HEK293 (cell line): ENCODE measurements around the gene CIROP.

Source experiments
- CTCF ChIA-PET: fragments of 350-600 bp; formaldehyde crosslinking; extraction: SDS; loops from one replicate; lab custom pipeline; 2021; ENCODE audit warnings: antibody characterized with exemption; lab: Yijun Ruan, JAX
- POLR2A ChIA-PET: fragments of 300-600 bp; formaldehyde crosslinking; extraction: SDS; loops from one replicate; lab custom pipeline; 2020; ENCODE audit warnings: antibody characterized with exemption, inconsistent platforms; lab: Yijun Ruan, JAX
- H3K27ac ChIP-seq: fragments of 200-500 bp; sonication (Bioruptor generic); 2 replicates; pipeline ENCODE4 v1.5.1; 2014; ENCODE audit warnings: low read depth, low read length, control low read depth, inconsistent platforms; ENCODE audit errors: extremely low read depth
- H3K36me3 ChIP-seq, 2 experiments: fragments of 200-500 bp in 1 of 2; sonication (Bioruptor generic) in 1 of 2; 1 replicate in 1 of 2; 2 replicates in 1 of 2; pipeline ENCODE4 v1.5.1; 2014 to 2017; ENCODE audit warnings: inconsistent platforms in 2 of 2, low read length in 2 of 2; ENCODE audit not compliant: control insufficient read depth in 2 of 2, insufficient read depth in 1 of 2
- H3K4me1 ChIP-seq: fragments of 200-500 bp; sonication (Bioruptor generic); 2 replicates; pipeline ENCODE4 v1.5.1; 2014; ENCODE audit warnings: mild to moderate bottlenecking, low read length, inconsistent platforms; ENCODE audit not compliant: control insufficient read depth, insufficient read depth
- H3K4me3 ChIP-seq: 2 replicates; pipeline ENCODE4 v1.5.1; 2011; ENCODE audit warnings: low read depth, mild to moderate bottlenecking, control low read depth, low read length, moderate library complexity
- H3K9me3 ChIP-seq: fragments of 200-500 bp; sonication (Bioruptor generic); 2 replicates; pipeline ENCODE4 v1.5.1; 2014; ENCODE audit warnings: low read depth, low read length, inconsistent platforms; ENCODE audit not compliant: control insufficient read depth, insufficient read depth
- EGR2 ChIP-seq: fragments of 450-650 bp; formaldehyde crosslinking; IDR thresholded peaks from 2 replicates; pipeline ENCODE4 v1.5.1; 2016; ENCODE audit warnings: low read depth, missing biosample characterization, missing genetic modification characterization
- HOXC10 ChIP-seq: sonication (generic); formaldehyde crosslinking; IDR thresholded peaks from 2 replicates; pipeline ENCODE4 v1.8.1; 2023; ENCODE audit warnings: mild to moderate bottlenecking, missing genetic modification reagents
- MYNN ChIP-seq: fragments of 450-650 bp; formaldehyde crosslinking; IDR thresholded peaks from 2 replicates; pipeline ENCODE4 v1.5.1; 2016; ENCODE audit warnings: missing biosample characterization, missing genetic modification characterization, borderline replicate concordance
- OSR2 ChIP-seq: fragments of 450-650 bp; formaldehyde crosslinking; IDR thresholded peaks from 2 replicates; pipeline ENCODE4 v1.5.1; 2016; ENCODE audit warnings: missing biosample characterization, missing genetic modification characterization
- SP3 ChIP-seq: fragments of 450-650 bp; formaldehyde crosslinking; IDR thresholded peaks from 2 replicates; pipeline ENCODE4 v1.5.1; 2016; ENCODE audit warnings: missing biosample characterization, missing genetic modification characterization
- ZBTB1 ChIP-seq: fragments of 450-650 bp; formaldehyde crosslinking; IDR thresholded peaks from 2 replicates; pipeline ENCODE4 v1.5.1; 2016; ENCODE audit warnings: missing biosample characterization, missing genetic modification characterization
- ZEB2 ChIP-seq: fragments of 450-650 bp; formaldehyde crosslinking; IDR thresholded peaks from 2 replicates; pipeline ENCODE4 v1.5.1; 2016; ENCODE audit warnings: missing biosample characterization, missing genetic modification characterization
- ZFP41 ChIP-seq: fragments of 450-650 bp; formaldehyde crosslinking; IDR thresholded peaks from 2 replicates; pipeline ENCODE4 v1.5.1; 2016; ENCODE audit warnings: missing biosample characterization, missing genetic modification characterization, borderline replicate concordance
- ZNF121 ChIP-seq: fragments of 450-650 bp; formaldehyde crosslinking; IDR thresholded peaks from 2 replicates; pipeline ENCODE4 v1.5.1; 2016; ENCODE audit warnings: missing biosample characterization, missing genetic modification characterization
- ZNF157 ChIP-seq: fragments of 450-650 bp; formaldehyde crosslinking; IDR thresholded peaks from 2 replicates; pipeline ENCODE4 v1.5.1; 2016; ENCODE audit warnings: missing biosample characterization, missing genetic modification characterization
- ZNF19 ChIP-seq: fragments of 450-650 bp; formaldehyde crosslinking; IDR thresholded peaks from 2 replicates; pipeline ENCODE4; 2016; ENCODE audit warnings: missing biosample characterization, missing genetic modification characterization, low read depth
- ZNF214 ChIP-seq: fragments of 450-650 bp; formaldehyde crosslinking; IDR thresholded peaks from 2 replicates; pipeline ENCODE4 v1.5.1; 2017; ENCODE audit warnings: missing biosample characterization, mild to moderate bottlenecking, missing genetic modification characterization, borderline replicate concordance
- ZNF223 ChIP-seq: fragments of 450-650 bp; formaldehyde crosslinking; IDR thresholded peaks from 2 replicates; pipeline ENCODE4 v1.5.1; 2016; ENCODE audit warnings: missing biosample characterization, missing genetic modification characterization
- ZNF366 ChIP-seq: fragments of 450-650 bp; formaldehyde crosslinking; conservative IDR thresholded peaks from 2 replicates; pipeline ENCODE4 v1.5.1; 2016; ENCODE audit warnings: missing biosample characterization, missing genetic modification characterization
- ZNF394 ChIP-seq: fragments of 450-650 bp; formaldehyde crosslinking; IDR thresholded peaks from 2 replicates; pipeline ENCODE4 v1.5.1; 2016; ENCODE audit warnings: missing biosample characterization, missing genetic modification characterization, mild to moderate bottlenecking, moderate library complexity, borderline replicate concordance
- ZNF623 ChIP-seq: fragments of 450-650 bp; formaldehyde crosslinking; IDR thresholded peaks from 2 replicates; pipeline ENCODE4 v1.5.1; 2016; ENCODE audit warnings: missing biosample characterization, missing genetic modification characterization
- ZNF701 ChIP-seq: fragments of 450-650 bp; formaldehyde crosslinking; IDR thresholded peaks from 2 replicates; pipeline ENCODE4 v1.5.1; 2016; ENCODE audit warnings: missing biosample characterization, missing genetic modification characterization
- ZNF707 ChIP-seq: fragments of 450-650 bp; formaldehyde crosslinking; IDR thresholded peaks from 2 replicates; pipeline ENCODE4 v1.5.1; 2016; ENCODE audit warnings: missing biosample characterization, missing genetic modification characterization
- ZSCAN30 ChIP-seq: fragments of 450-650 bp; IDR thresholded peaks from 2 replicates; pipeline ENCODE4 v1.5.1; 2018; ENCODE audit warnings: missing biosample characterization, mild to moderate bottlenecking, missing genetic modification characterization, moderate library complexity
- ZXDB ChIP-seq: fragments of 450-650 bp; formaldehyde crosslinking; IDR thresholded peaks from 2 replicates; pipeline ENCODE4 v1.5.1; 2016; ENCODE audit warnings: missing biosample characterization, missing genetic modification characterization
- TF ChIP-seq, protein P1 (sequence below): fragments of 450-650 bp; formaldehyde crosslinking; IDR thresholded peaks from 2 replicates; pipeline ENCODE4 v1.5.1; 2016; ENCODE audit warnings: missing biosample characterization, missing genetic modification characterization
- TF ChIP-seq, protein P2 (sequence below): fragments of 450-650 bp; formaldehyde crosslinking; IDR thresholded peaks from 2 replicates; pipeline ENCODE4 v1.5.1; 2016; ENCODE audit warnings: missing biosample characterization, missing genetic modification characterization
- TF ChIP-seq, protein P3 (sequence below): fragments of 450-650 bp; formaldehyde crosslinking; IDR thresholded peaks from 2 replicates; pipeline ENCODE4 v1.5.1; 2017; ENCODE audit warnings: missing biosample characterization, mild to moderate bottlenecking, missing genetic modification characterization, moderate library complexity
- TF ChIP-seq, protein P4 (sequence below): fragments of 450-650 bp; formaldehyde crosslinking; IDR thresholded peaks from 2 replicates; pipeline ENCODE4 v1.5.1; 2016; ENCODE audit warnings: missing biosample characterization, missing genetic modification characterization
- TF ChIP-seq, protein P5 (sequence below): fragments of 450-650 bp; formaldehyde crosslinking; IDR thresholded peaks from 2 replicates; pipeline ENCODE4 v1.5.1; 2016; ENCODE audit warnings: missing biosample characterization, missing genetic modification characterization

The CIROP gene

DNA sequence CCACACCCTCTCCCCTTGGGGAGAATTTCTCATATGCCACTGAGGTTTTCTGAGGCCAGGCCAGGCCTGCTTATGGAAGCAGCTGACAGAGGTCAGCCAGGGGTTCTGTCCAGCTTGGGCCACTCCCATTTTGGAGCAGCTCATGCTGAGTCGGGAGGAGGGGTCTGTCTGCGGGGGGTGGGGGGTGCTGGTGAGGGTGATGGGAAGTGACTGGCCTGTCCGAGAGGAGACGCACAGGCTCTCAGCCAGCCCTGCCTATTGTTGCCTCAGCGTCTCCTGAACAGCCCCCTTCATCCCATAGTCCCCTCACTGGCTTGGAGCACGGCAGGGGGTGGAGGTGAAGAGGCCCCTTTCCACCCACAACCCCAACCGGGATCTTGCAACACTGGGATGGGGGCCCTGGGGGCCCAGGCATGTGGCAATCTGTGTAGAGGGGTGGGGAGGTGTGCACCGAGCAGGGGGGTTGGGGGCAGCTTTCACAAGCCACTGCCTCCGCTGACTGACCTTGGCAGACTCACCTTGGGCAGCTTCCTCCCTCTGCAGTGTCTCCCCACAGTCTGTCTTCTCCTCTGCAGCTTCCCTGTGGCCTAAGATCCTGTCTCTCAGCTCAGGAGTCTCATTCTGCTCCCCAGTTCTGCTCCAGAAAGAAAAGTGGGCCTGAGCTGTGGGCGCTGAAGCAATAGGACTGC lies 8.8 kb upstream of the CIROP start (continued):
- TF ChIP-seq, protein P1, sequence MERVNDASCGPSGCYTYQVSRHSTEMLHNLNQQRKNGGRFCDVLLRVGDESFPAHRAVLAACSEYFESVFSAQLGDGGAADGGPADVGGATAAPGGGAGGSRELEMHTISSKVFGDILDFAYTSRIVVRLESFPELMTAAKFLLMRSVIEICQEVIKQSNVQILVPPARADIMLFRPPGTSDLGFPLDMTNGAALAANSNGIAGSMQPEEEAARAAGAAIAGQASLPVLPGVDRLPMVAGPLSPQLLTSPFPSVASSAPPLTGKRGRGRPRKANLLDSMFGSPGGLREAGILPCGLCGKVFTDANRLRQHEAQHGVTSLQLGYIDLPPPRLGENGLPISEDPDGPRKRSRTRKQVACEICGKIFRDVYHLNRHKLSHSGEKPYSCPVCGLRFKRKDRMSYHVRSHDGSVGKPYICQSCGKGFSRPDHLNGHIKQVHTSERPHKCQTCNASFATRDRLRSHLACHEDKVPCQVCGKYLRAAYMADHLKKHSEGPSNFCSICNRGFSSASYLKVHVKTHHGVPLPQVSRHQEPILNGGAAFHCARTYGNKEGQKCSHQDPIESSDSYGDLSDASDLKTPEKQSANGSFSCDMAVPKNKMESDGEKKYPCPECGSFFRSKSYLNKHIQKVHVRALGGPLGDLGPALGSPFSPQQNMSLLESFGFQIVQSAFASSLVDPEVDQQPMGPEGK (tag by site-specific recombination): peak; percentile 75
- TF ChIP-seq ZSCAN30 (tag by site-specific recombination): no peak

DNA sequence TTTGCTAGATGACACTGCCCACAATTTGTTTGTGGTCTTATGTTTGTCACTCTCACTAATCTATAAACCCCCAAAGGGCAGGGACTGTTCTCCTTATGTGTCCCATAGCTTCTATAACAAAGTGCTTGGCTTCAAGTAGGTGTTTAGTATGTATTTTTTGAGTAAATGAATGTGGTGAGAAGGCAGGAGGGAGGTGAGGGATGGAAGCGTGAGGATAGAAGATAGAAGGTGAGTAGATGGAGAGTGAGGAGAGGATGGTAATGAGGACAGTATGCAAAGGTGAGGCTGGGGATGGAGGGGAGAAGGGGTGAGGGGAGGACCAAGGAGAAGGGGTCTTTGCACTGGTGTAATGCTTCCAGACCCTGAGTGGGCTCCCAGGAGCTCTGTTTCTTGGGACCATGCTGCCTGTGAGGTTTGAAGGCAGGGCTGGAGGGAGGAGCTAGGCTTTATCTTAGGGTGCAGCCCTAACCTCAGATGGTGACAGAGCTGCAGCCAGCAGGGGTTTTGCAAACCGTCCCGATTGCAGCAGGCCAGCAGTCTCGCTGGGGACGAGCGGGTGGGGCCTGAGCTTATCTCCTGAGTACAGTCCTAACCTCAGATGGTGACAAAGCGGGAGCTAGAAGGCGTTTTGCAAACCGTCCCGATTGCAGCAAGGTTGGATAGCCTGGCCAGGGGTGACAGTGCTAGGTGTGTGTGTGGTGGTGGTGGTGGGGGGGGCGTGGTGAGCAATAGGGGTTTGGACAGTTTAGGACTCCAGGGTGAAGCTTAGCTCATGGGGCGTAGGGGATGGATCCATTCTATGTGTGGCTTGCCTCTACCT lies 7.8 kb upstream of the CIROP start:
- no peak overlapping the region for H3K4me3 ChIP-seq
- ChIA-PET POLR2A (interaction anchor here (0.6 to 2.4 kb wide), 3 partner anchors 18 to 456 kb away, joined by 3 to 8 read pairs (median 3); partner anchors contain the start of genes ACIN1, AJUBA and C14orf119), CTCF (interaction anchor here (0.6 to 5.7 kb wide), 10 partner anchors 8 to 267 kb away, joined by 3 to 35 read pairs (median 4); partner anchors contain the start of genes ACIN1 and C14orf119)
- TF ChIP-seq, protein P2, sequence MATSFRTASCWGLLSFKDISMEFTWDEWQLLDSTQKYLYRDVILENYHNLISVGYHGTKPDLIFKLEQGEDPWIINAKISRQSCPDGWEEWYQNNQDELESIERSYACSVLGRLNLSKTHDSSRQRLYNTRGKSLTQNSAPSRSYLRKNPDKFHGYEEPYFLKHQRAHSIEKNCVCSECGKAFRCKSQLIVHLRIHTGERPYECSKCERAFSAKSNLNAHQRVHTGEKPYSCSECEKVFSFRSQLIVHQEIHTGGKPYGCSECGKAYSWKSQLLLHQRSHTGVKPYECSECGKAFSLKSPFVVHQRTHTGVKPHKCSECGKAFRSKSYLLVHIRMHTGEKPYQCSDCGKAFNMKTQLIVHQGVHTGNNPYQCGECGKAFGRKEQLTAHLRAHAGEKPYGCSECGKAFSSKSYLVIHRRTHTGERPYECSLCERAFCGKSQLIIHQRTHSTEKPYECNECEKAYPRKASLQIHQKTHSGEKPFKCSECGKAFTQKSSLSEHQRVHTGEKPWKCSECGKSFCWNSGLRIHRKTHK: no peak
- TF ChIP-seq OSR2 (no peak), ZNF701 (tag by site-specific recombination) (no peak), ZBTB1 (no peak), ZNF223 (no peak), SP3 (tag by site-specific recombination) (no peak), MYNN (tag by site-specific recombination) (no peak), HOXC10 (CRISPR knock-in tag) (no peak), ZNF394 (tag by site-specific recombination) (no peak), ZXDB (tag by site-specific recombination) (no peak), ZNF707 (tag by site-specific recombination) (no peak), ZNF157 (tag by site-specific recombination) (no peak), ZNF366 (tag by site-specific recombination) (peak; percentile 56), ZNF214 (no peak), ZEB2 (tag by site-specific recombination) (peak; percentile 47; the same call in 1 of the 2 replicates), EGR2 (tag by site-specific recombination) (no peak), ZFP41 (tag by site-specific recombination) (no peak), ZNF623 (tag by site-specific recombination) (no peak), ZNF121 (tag by site-specific recombination) (no peak), ZNF19 (tag by site-specific recombination) (no peak)
- TF ChIP-seq, protein P3, sequence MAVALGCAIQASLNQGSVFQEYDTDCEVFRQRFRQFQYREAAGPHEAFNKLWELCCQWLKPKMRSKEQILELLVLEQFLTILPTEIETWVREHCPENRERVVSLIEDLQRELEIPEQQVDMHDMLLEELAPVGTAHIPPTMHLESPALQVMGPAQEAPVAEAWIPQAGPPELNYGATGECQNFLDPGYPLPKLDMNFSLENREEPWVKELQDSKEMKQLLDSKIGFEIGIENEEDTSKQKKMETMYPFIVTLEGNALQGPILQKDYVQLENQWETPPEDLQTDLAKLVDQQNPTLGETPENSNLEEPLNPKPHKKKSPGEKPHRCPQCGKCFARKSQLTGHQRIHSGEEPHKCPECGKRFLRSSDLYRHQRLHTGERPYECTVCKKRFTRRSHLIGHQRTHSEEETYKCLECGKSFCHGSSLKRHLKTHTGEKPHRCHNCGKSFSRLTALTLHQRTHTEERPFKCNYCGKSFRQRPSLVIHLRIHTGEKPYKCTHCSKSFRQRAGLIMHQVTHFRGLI (tag by site-specific recombination): no peak
- TF ChIP-seq, protein P4, sequence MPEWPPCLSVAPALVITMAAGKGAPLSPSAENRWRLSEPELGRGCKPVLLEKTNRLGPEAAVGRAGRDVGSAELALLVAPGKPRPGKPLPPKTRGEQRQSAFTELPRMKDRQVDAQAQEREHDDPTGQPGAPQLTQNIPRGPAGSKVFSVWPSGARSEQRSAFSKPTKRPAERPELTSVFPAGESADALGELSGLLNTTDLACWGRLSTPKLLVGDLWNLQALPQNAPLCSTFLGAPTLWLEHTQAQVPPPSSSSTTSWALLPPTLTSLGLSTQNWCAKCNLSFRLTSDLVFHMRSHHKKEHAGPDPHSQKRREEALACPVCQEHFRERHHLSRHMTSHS (tag by site-specific recombination): no peak
- TF ChIP-seq, protein P5, sequence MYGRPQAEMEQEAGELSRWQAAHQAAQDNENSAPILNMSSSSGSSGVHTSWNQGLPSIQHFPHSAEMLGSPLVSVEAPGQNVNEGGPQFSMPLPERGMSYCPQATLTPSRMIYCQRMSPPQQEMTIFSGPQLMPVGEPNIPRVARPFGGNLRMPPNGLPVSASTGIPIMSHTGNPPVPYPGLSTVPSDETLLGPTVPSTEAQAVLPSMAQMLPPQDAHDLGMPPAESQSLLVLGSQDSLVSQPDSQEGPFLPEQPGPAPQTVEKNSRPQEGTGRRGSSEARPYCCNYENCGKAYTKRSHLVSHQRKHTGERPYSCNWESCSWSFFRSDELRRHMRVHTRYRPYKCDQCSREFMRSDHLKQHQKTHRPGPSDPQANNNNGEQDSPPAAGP (tag by site-specific recombination): 0 out of 2 replicates have a peak, but pooled peaks have one; percentile 15

More for the DNA sequence above, 7.8 kb upstream of the CIROP start:
- H3K27ac ChIP-seq: no peak overlapping the region
- H3K9me3 ChIP-seq: no peaks in the 10 kb centered on the region
- no peaks in the 10 kb centered on the region; the same call in 1 of the 2 replicates for H3K4me1 ChIP-seq
- no peaks in the 10 kb centered on the region for H3K36me3 ChIP-seq
